Esophagus muscularis mucosa (tissue), 4 donors: ENCODE results near the gene IKBKG.

Experiments used
- EP300 ChIP-seq: sonication (generic); formaldehyde crosslinking; IDR thresholded peaks from one replicate; pipeline ENCODE4 v1.6.1; 2017; ENCODE audit warnings: antibody characterized with exemption
- POLR2A ChIP-seq: fragments of 450-650 bp; IDR thresholded peaks from one replicate; pipeline ENCODE4 v1.6.1; 2017; ENCODE audit warnings: antibody characterized with exemption, moderate library complexity, mild to moderate bottlenecking, low read depth
- POLR2AphosphoS5 ChIP-seq, 2 donors: sonication (generic); formaldehyde crosslinking; IDR thresholded peaks; one replicate each; pipeline ENCODE4 v1.6.1; 2017; ENCODE audit warnings: antibody characterized with exemption in 2 of 2
- TF ChIP-seq, protein P1 (sequence below), 3 experiments: fragments of 200-600 bp in 2 of 3; fragments of 450-650 bp in 1 of 3; sonication (generic) in 2 of 3; IDR thresholded peaks; one replicate each; pipeline ENCODE4 v1.5.1; 2017 to 2019; ENCODE audit warnings: antibody characterized with exemption in 3 of 3, mild to moderate bottlenecking in 2 of 3, moderate library complexity in 1 of 3

GRCh38 chrX:154597221-154597620, 49.8 kb downstream of the IKBKG start:
- TF ChIP-seq, protein P1, sequence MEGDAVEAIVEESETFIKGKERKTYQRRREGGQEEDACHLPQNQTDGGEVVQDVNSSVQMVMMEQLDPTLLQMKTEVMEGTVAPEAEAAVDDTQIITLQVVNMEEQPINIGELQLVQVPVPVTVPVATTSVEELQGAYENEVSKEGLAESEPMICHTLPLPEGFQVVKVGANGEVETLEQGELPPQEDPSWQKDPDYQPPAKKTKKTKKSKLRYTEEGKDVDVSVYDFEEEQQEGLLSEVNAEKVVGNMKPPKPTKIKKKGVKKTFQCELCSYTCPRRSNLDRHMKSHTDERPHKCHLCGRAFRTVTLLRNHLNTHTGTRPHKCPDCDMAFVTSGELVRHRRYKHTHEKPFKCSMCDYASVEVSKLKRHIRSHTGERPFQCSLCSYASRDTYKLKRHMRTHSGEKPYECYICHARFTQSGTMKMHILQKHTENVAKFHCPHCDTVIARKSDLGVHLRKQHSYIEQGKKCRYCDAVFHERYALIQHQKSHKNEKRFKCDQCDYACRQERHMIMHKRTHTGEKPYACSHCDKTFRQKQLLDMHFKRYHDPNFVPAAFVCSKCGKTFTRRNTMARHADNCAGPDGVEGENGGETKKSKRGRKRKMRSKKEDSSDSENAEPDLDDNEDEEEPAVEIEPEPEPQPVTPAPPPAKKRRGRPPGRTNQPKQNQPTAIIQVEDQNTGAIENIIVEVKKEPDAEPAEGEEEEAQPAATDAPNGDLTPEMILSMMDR (IDR thresholded peaks at IDR 0.05): no peak
- no peak for TF ChIP-seq EP300
- TF ChIP-seq POLR2A: no peak
- no peak for TF ChIP-seq POLR2AphosphoS5 (IDR thresholded peaks at IDR 0.05)
